H9 (cell line): Measurements from ENCODE around the gene DNAI4. TPM values are rescaled to one million over a fixed set of nuclear protein-coding genes. Genes with fewer than 3 reads are reported as not detected.

Experiments used
- DNase-seq: peaks from one replicate; pipeline ENCODE4 v3.0.0-alpha.2; 2017
- H2AFZ ChIP-seq: one replicate; pipeline ENCODE4 v1.6.1; 2013; ENCODE audit warnings: mild to moderate bottlenecking, low read length, control low read depth, moderate library complexity
- H2AK5ac ChIP-seq: 2 replicates; pipeline ENCODE4 v1.6.1; 2013; ENCODE audit warnings: low read length, control low read depth, mixed read lengths; ENCODE audit not compliant: insufficient read length
- H2BK120ac ChIP-seq: one replicate; pipeline ENCODE4 v1.6.1; 2013; ENCODE audit warnings: low read depth, mild to moderate bottlenecking, low read length, control low read depth, inconsistent platforms; ENCODE audit not compliant: poor library complexity, severe bottlenecking
- H2BK12ac ChIP-seq: 2 replicates; pipeline ENCODE4 v1.6.1; 2013; ENCODE audit warnings: low read length, control low read depth, mixed read lengths, low read depth; ENCODE audit not compliant: insufficient read length
- H2BK15ac ChIP-seq: 2 replicates; pipeline ENCODE4 v1.6.1; 2013; ENCODE audit warnings: low read depth, low read length, control low read depth
- H2BK20ac ChIP-seq: one replicate; pipeline ENCODE4 v1.6.1; 2013; ENCODE audit warnings: low read depth, mild to moderate bottlenecking, low read length, control low read depth, inconsistent platforms; ENCODE audit not compliant: poor library complexity, severe bottlenecking
- H2BK5ac ChIP-seq: 2 replicates; pipeline ENCODE4 v1.6.1; 2013; ENCODE audit warnings: low read length, control low read depth, mixed read lengths; ENCODE audit not compliant: insufficient read length
- H3K14ac ChIP-seq: 2 replicates; pipeline ENCODE4 v1.6.1; 2013; ENCODE audit warnings: low read length, control low read depth; ENCODE audit not compliant: insufficient read depth
- H3K18ac ChIP-seq: 2 replicates; pipeline ENCODE4 v1.6.1; 2013; ENCODE audit warnings: low read depth, mild to moderate bottlenecking, mixed read lengths, low read length, control low read depth; ENCODE audit not compliant: insufficient read length
- H3K23ac ChIP-seq: 2 replicates; pipeline ENCODE4 v1.6.1; 2013; ENCODE audit warnings: low read length, control low read depth, mixed read lengths, low read depth; ENCODE audit not compliant: insufficient read length
- H3K23me2 ChIP-seq: 2 replicates; pipeline ENCODE4 v1.6.1; 2013; ENCODE audit warnings: low read depth, mild to moderate bottlenecking, mixed read lengths, low read length, control low read depth; ENCODE audit not compliant: insufficient read length, poor library complexity, severe bottlenecking
- H3K27ac ChIP-seq: 2 replicates; pipeline ENCODE4 v1.5.1; 2013; ENCODE audit warnings: low read length, control low read depth, mixed read lengths, low read depth; ENCODE audit not compliant: insufficient read length
- H3K27me3 ChIP-seq: 2 replicates; pipeline ENCODE4 v1.6.1; 2013; ENCODE audit warnings: low read length, control low read depth, inconsistent platforms; ENCODE audit not compliant: insufficient read depth
- H3K4ac ChIP-seq: 2 replicates; pipeline ENCODE4 v1.6.1; 2013; ENCODE audit warnings: low read depth, mild to moderate bottlenecking, control low read depth, inconsistent platforms, low read length, moderate library complexity
- H3K4me1 ChIP-seq: 2 replicates; pipeline ENCODE4 v1.6.1; 2013; ENCODE audit warnings: low read length, control low read depth, inconsistent platforms; ENCODE audit not compliant: insufficient read depth
- H3K4me2 ChIP-seq: 2 replicates; pipeline ENCODE4 v1.6.1; 2013; ENCODE audit warnings: low read length, control low read depth, mixed read lengths; ENCODE audit not compliant: insufficient read length, insufficient read depth
- H3K56ac ChIP-seq: 2 replicates; pipeline ENCODE4 v1.6.1; 2013; ENCODE audit warnings: low read depth, mild to moderate bottlenecking, mixed read lengths, low read length, control low read depth; ENCODE audit not compliant: insufficient read length
- H3K79me1 ChIP-seq: 2 replicates; pipeline ENCODE4 v1.6.1; 2013; ENCODE audit warnings: low read depth, mild to moderate bottlenecking, moderate library complexity, low read length, control low read depth, inconsistent platforms; ENCODE audit not compliant: insufficient read depth, poor library complexity, severe bottlenecking
- H3K79me2 ChIP-seq: 2 replicates; pipeline ENCODE4 v1.6.1; 2013; ENCODE audit warnings: low read length, control low read depth, inconsistent platforms; ENCODE audit not compliant: insufficient read depth
- H3K9ac ChIP-seq: 2 replicates; pipeline ENCODE4 v1.6.1; 2013; ENCODE audit warnings: low read length, control low read depth, mixed read lengths; ENCODE audit not compliant: insufficient read length; ENCODE audit errors: extremely low read depth
- H3K9me3 ChIP-seq: one replicate; pipeline ENCODE4 v1.6.1; 2013; ENCODE audit warnings: low read depth, low read length, inconsistent platforms; ENCODE audit not compliant: control insufficient read depth
- H3T11ph ChIP-seq: one replicate; pipeline ENCODE4 v1.6.1; 2013; ENCODE audit warnings: mild to moderate bottlenecking, low read length, control low read depth, inconsistent platforms
- H4K20me1 ChIP-seq: one replicate; pipeline ENCODE4 v1.6.1; 2013; ENCODE audit not compliant: control insufficient read depth, insufficient read length, insufficient read depth
- H4K5ac ChIP-seq: 2 replicates; pipeline ENCODE4 v1.6.1; 2013; ENCODE audit warnings: low read depth, mild to moderate bottlenecking, mixed read lengths, low read length, control low read depth; ENCODE audit not compliant: insufficient read length
- H4K8ac ChIP-seq: replicated peaks from 2 replicates; pipeline ENCODE4 v1.6.1; 2013; ENCODE audit warnings: low read length, control low read depth, mixed read lengths, low read depth; ENCODE audit not compliant: insufficient read length
- H4K91ac ChIP-seq: 2 replicates; pipeline ENCODE4 v1.6.1; 2013; ENCODE audit warnings: low read depth, mild to moderate bottlenecking, moderate library complexity, mixed read lengths, low read length, control low read depth; ENCODE audit not compliant: insufficient read length
- H3K27ac Mint-ChIP-seq, 3 experiments: 2 replicates in 2 of 3; 3 replicates in 1 of 3; pipeline ENCODE4 v1.8.0; 2020 to 2021; ENCODE audit warnings: mixed read lengths in 3 of 3, mild to moderate bottlenecking in 1 of 3, moderate library complexity in 1 of 3
- H3K27me3 Mint-ChIP-seq: 2 replicates; pipeline ENCODE4 v1.8.0; 2021; ENCODE audit warnings: low read depth, mild to moderate bottlenecking, moderate library complexity, mixed read lengths
- H3K36me3 Mint-ChIP-seq, 3 experiments: 2 replicates in 2 of 3; 3 replicates in 1 of 3; pipeline ENCODE4 v1.8.0; 2020 to 2021; ENCODE audit warnings: low read depth in 3 of 3, mixed read lengths in 3 of 3; ENCODE audit not compliant: insufficient read depth in 1 of 3
- H3K4me1 Mint-ChIP-seq, 2 experiments: 2 replicates each; pipeline ENCODE4 v1.8.0; 2020; ENCODE audit warnings: mixed read lengths in 2 of 2
- H3K4me3 Mint-ChIP-seq, 2 experiments: 2 replicates in 1 of 2; 3 replicates in 1 of 2; pipeline ENCODE4 v1.8.0; 2020 to 2021; ENCODE audit warnings: mild to moderate bottlenecking in 2 of 2, mixed read lengths in 2 of 2, moderate library complexity in 1 of 2
- H3K9me3 Mint-ChIP-seq, 2 experiments: 2 replicates in 1 of 2; 3 replicates in 1 of 2; pipeline ENCODE4 v1.8.0; 2020; ENCODE audit warnings: mild to moderate bottlenecking in 2 of 2, mixed read lengths in 2 of 2, moderate library complexity in 1 of 2
- CTCF ChIP-seq: fragments of 200-600 bp; sonication (generic); conservative IDR thresholded peaks from 3 replicates; pipeline ENCODE4 v1.8.0; 2021; ENCODE audit warnings: antibody characterized with exemption, mild to moderate bottlenecking
- WGBS: extraction: QIAGEN DNeasy Blood & Tissue Kit; methylation state at CpG from one replicate; pipeline ENCODE4 v1.1.7; 2013; ENCODE audit warnings: missing lambda C conversion rate, low lambda C conversion rate, mixed read lengths; ENCODE audit not compliant: insufficient read length; ENCODE audit errors: extremely low coverage; 5-methylcytosine and 5-hydroxymethylcytosine counted together
- total RNA-seq: library from RNA; stranded (reverse); gene quantifications from 2 replicates; pipeline ENCODE4 v1.2.1, GENCODE V29; 2021

The DNAI4 gene
- total RNA-seq, 1 experiment from 2014 or later: 1.4 TPM

DNA sequence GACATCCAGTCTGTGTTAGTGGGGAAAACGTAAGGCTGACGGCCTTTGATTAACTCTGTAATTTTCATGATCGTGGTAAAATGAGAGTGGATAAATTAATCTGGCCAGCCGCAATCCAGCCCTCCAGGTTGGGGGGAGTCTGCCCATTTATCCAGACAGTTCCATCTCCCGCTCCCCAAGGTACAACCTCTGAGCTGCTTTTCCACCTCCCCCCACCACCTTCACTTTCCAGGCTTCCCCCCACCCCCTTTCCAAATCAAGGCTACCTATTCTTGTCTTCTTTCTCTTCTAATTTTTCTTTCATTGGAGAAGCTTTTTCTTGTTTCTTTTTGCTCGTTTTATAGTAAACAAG is 6.1 kb upstream of the DNAI4 start:
- Histone ChIP-seq H3K56ac (no peak overlapping the region), H3K4me1 (no peaks in the 10 kb centered on the region), H2BK120ac (no peak overlapping the region), H3K23me2 (peaks cover 10% of the 10 kb centered on the region), H3K27ac (peak overlapping the region; percentile 65), H3K18ac (peak overlapping the region; percentile 84), H4K5ac (no peak overlapping the region), H2AFZ (no peak overlapping the region), H2BK12ac (no peak overlapping the region), H3K27me3 (no peaks in the 10 kb centered on the region), H3K14ac (peak overlapping the region; percentile 58), H3K23ac (no peak overlapping the region), H3K79me1 (no peaks in the 10 kb centered on the region), H3K9me3 (no peaks in the 10 kb centered on the region), H4K20me1 (no peaks in the 10 kb centered on the region), H2BK5ac (no peak overlapping the region), H2BK20ac (no peak overlapping the region), H4K8ac (no peak overlapping the region), H3K4ac (no peak overlapping the region), H3T11ph (no peak overlapping the region), H2AK5ac (no peak overlapping the region), H2BK15ac (no peak overlapping the region), H3K4me2 (peak overlapping the region; percentile 80), H4K91ac (no peak overlapping the region), H3K79me2 (peaks cover 20% of the 10 kb centered on the region; the same call in 1 of the 2 replicates), H3K9ac (peak overlapping the region; percentile 91)
- Mint-ChIP-seq H3K36me3 (no peaks in the 10 kb centered on the region; a peak in 1 of 7 replicates), H3K4me1 (peaks cover 36 to 41% of the 10 kb centered on the region in 2 experiments), H3K9me3 (no peaks in the 10 kb centered on the region), H3K27ac (peak overlapping the region; percentile 88 to 93 (median 90)), H3K4me3 (peak overlapping the region; percentile 87), H3K27me3 (no peaks in the 10 kb centered on the region)
- TF ChIP-seq CTCF: no peak
- WGBS: no CpG with 5 or more reads among the region's 6 CpGs
- no peak for DNase-seq
